Upper lobe of left lung (tissue), 6 donors: ENCODE measurements around the gene ETDC. TPM values are rescaled to one million over a fixed set of nuclear protein-coding genes. Genes with fewer than 3 reads are reported as not detected.

Experiments
- ATAC-seq, 2 donors: fragments of 200-7000 bp; cut with Tn5 transposase; one replicate each; pipeline ENCODE4 v1.9.1; 2022; ENCODE audit warnings: mild to moderate bottlenecking in 2 of 2, moderate library complexity in 2 of 2; ENCODE audit not compliant: low FRiP score in 2 of 2
- DNase-seq, 2 donors: peaks; one replicate each; pipeline ENCODE4 v3.0.0-alpha.2; 2019 to 2020
- H3K27ac ChIP-seq, 4 donors: fragments of 200-600 bp; sonication (generic); one replicate each; pipeline ENCODE4 v1.5.1; 2016 to 2019
- H3K27me3 ChIP-seq, 4 donors: fragments of 200-600 bp; sonication (generic); one replicate each; pipeline ENCODE4 v1.5.1; 2017 to 2019
- H3K36me3 ChIP-seq, 4 donors: fragments of 200-600 bp; sonication (generic); one replicate each; pipeline ENCODE4 v1.5.1; 2016 to 2019
- H3K4me1 ChIP-seq, 4 donors: fragments of 200-600 bp; sonication (generic); one replicate each; pipeline ENCODE4 v1.5.1; 2018 to 2019
- H3K4me3 ChIP-seq, 4 donors: fragments of 200-600 bp; sonication (generic); one replicate each; pipeline ENCODE4 v1.5.1; 2017 to 2019; ENCODE audit warnings: mild to moderate bottlenecking in 2 of 4, moderate library complexity in 1 of 4
- H3K9me3 ChIP-seq, 4 donors: fragments of 200-600 bp; sonication (generic); one replicate each; pipeline ENCODE4 v1.5.1; 2018 to 2019
- EP300 ChIP-seq, 4 donors: sonication (generic); formaldehyde crosslinking; IDR thresholded peaks; one replicate each; pipeline ENCODE4 v1.5.1; 2017; ENCODE audit warnings: antibody characterized with exemption in 4 of 4, control low read depth in 2 of 4
- POLR2A ChIP-seq, 4 donors: fragments of 450-650 bp; IDR thresholded peaks; one replicate each; pipeline ENCODE4 v1.5.1; 2016 to 2017; ENCODE audit warnings: antibody characterized with exemption in 4 of 4, mild to moderate bottlenecking in 2 of 4
- POLR2AphosphoS5 ChIP-seq, 2 donors: sonication (generic); formaldehyde crosslinking; IDR thresholded peaks; one replicate each; pipeline ENCODE4 v1.5.1; 2017; ENCODE audit warnings: antibody characterized with exemption in 2 of 2
- WGBS, 2 donors: methylation state at CpG; one replicate each; pipeline ENCODE4 v1.1.5; 2017 to 2018; 5-methylcytosine and 5-hydroxymethylcytosine counted together
- total RNA-seq, 6 donors: library from RNA; depleted of rRNA in 4 of 6; stranded (reverse); fragments of >200 nt in 4 of 6; gene quantifications; one replicate each; pipeline versions ENCODE4 v1.1.0 to v1.2.1, GENCODE V29; 2016 to 2021
- TF ChIP-seq, protein P1 (sequence below), 6 experiments: fragments of 450-650 bp in 4 of 6; fragments of 200-600 bp in 2 of 6; sonication (generic) in 2 of 6; IDR thresholded peaks; one replicate each; pipeline ENCODE4 v1.5.1; 2016 to 2019; ENCODE audit warnings: antibody characterized with exemption in 6 of 6
- donor health status: DM: no; HTN: no; CAD: no; lungs with moderate emphysema.
- donor health status: DM: no; HTN: yes; CAD: no; lungs with severe emphysema.

Gene ETDC
- total RNA-seq, 6 donors from 2014 or later: not detected

DNA sequence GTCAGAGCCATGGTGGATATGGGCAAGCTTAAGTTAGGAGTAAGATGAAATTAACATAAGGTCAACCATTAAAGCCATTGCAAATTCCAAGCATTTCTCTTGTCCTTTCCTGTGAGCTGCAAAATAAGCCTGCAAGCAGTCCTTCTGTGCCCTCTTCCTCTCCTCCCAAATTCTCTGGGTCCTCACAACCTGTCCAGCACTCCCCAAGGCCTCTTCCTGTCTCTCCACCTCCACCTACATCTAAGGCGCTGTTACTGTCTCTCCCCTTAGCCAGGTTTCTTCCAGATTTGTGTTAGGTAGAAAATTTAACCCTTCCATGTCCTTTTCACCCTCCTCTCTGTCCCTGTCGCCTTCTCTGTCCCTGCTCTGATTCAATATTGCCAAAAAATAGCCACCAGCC lies 22.2 kb downstream of the ETDC start:
- DNase-seq (no peak), ATAC-seq (no peak)
- WGBS, 2 donors: 58 to 94% methylated on average over 2 of the region's 2 CpGs
- TF ChIP-seq POLR2A (IDR thresholded peaks at IDR 0.05) (no peak), POLR2AphosphoS5 (IDR thresholded peaks at IDR 0.05) (no peak), EP300 (IDR thresholded peaks at IDR 0.05) (no peak)
- TF ChIP-seq, protein P1, sequence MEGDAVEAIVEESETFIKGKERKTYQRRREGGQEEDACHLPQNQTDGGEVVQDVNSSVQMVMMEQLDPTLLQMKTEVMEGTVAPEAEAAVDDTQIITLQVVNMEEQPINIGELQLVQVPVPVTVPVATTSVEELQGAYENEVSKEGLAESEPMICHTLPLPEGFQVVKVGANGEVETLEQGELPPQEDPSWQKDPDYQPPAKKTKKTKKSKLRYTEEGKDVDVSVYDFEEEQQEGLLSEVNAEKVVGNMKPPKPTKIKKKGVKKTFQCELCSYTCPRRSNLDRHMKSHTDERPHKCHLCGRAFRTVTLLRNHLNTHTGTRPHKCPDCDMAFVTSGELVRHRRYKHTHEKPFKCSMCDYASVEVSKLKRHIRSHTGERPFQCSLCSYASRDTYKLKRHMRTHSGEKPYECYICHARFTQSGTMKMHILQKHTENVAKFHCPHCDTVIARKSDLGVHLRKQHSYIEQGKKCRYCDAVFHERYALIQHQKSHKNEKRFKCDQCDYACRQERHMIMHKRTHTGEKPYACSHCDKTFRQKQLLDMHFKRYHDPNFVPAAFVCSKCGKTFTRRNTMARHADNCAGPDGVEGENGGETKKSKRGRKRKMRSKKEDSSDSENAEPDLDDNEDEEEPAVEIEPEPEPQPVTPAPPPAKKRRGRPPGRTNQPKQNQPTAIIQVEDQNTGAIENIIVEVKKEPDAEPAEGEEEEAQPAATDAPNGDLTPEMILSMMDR (IDR thresholded peaks at IDR 0.05): no peak
- Histone ChIP-seq H3K27ac (no peak overlapping the region), H3K27me3 (no peaks in the 10 kb centered on the region), H3K4me3 (no peak overlapping the region), H3K4me1 (no peaks in the 10 kb centered on the region), H3K9me3 (no peaks in the 10 kb centered on the region), H3K36me3 (no peaks in the 10 kb centered on the region)

DNA sequence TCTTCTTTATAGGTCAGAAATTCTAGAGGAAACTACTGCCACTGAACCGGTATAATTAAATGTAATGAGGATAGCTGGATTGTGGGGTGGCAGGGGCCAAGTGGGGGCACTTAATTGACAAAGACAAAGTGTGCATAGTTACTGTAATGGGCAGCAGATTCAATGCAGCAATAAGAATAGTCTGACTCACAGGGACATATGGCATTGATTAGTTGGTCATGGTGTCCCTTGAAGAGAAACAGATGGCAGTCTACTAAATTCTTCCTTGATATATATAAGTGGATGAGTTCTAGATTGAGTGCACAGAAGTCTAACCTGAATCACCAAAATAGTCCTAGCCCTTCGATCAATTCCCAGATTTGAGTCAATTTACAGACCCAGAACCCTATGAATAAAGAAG lies 31.6 kb downstream of the ETDC start:
- Histone ChIP-seq H3K4me3 (peak overlapping the region in 2 of 4 donors; percentile 72 to 78), H3K36me3 (no peaks in the 10 kb centered on the region), H3K27me3 (no peaks in the 10 kb centered on the region), H3K27ac (no peak overlapping the region), H3K9me3 (peaks cover 0 to 7% (median 0%) of the 10 kb centered on the region in 4 donors), H3K4me1 (peaks cover 7 to 45% (median 20%) of the 10 kb centered on the region in 4 donors)
- no peak for TF ChIP-seq POLR2A (IDR thresholded peaks at IDR 0.05)
- TF ChIP-seq, protein P1 (IDR thresholded peaks at IDR 0.05): no peak
- TF ChIP-seq EP300 (IDR thresholded peaks at IDR 0.05): no peak
- no peak for TF ChIP-seq POLR2AphosphoS5 (IDR thresholded peaks at IDR 0.05)
- no peak for ATAC-seq
- WGBS, 2 donors: 51 to 86% methylated on average over 1 to 2 of the region's 2 CpGs
- DNase-seq: no peak

DNA sequence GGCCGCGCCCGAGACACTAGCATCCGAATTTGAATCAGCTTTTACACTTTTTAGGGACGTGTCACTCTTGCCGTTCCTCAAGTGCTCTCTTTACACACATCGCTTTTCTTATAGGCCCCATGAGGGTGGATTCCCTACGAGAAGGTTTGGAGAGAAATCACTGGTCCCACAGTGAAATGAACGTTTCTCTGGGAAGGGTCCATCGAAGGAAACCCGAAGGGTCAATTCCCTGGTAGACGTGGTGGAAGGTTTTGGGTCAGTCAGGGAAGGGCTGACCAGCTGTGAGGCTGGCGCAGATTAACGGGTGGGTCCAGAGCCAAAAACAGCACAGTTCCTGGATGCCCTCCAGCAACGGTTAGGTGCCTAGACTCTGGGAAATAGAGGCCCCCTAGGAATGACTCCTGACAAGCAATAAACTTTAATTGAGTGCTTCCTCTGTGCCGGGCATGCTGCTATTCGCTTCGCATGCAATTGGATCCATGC lies 35.9 kb downstream of the ETDC start:
- TF ChIP-seq POLR2A (IDR thresholded peaks at IDR 0.05): no peak
- TF ChIP-seq, protein P1 (IDR thresholded peaks at IDR 0.05): no peak
- no peak for TF ChIP-seq EP300 (IDR thresholded peaks at IDR 0.05)
- no peak for TF ChIP-seq POLR2AphosphoS5 (IDR thresholded peaks at IDR 0.05)
- Histone ChIP-seq H3K27ac (peak overlapping the region; percentile 93 to 95 (median 94)), H3K27me3 (no peaks in the 10 kb centered on the region), H3K4me1 (peaks cover 0 to 29% (median 9%) of the 10 kb centered on the region in 4 donors), H3K9me3 (peaks cover 0 to 7% (median 0%) of the 10 kb centered on the region in 4 donors), H3K36me3 (peaks cover 0 to 7% (median 3%) of the 10 kb centered on the region in 4 donors), H3K4me3 (peak overlapping the region; percentile 48 to 78 (median 64))
- DNase-seq (peak in 1 of 2 donors; percentile 25), ATAC-seq (peak in 1 of 2 donors; percentile 31)
- WGBS, 2 donors: 43% methylated on average over 18 of the region's 18 CpGs; no CpG with 5 or more reads in 1 of the 2 donors

DNA sequence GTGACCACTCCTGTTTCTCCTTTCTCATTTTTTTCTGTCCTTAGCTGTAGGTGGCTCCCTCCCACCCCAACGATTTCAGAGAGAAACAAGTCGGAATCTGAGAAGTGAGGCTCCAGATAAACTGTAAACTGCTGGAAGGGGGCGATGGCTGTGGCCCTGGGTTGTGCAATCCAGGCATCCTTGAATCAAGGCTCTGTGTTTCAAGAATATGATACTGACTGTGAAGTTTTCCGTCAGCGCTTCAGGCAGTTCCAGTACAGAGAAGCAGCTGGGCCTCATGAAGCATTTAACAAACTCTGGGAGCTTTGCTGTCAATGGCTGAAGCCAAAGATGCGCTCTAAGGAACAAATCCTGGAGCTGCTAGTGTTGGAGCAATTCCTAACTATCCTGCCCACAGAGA lies 37.7 kb downstream of the ETDC start:
- Histone ChIP-seq H3K9me3 (peaks cover 0 to 7% (median 0%) of the 10 kb centered on the region in 4 donors), H3K4me3 (no peak overlapping the region), H3K36me3 (peaks cover 0 to 16% (median 4%) of the 10 kb centered on the region in 4 donors), H3K27me3 (no peaks in the 10 kb centered on the region), H3K27ac (no peak overlapping the region), H3K4me1 (peaks cover 0 to 11% (median 0%) of the 10 kb centered on the region in 4 donors)
- 50 to 61% methylated on average over 2 to 6 of the region's 6 CpGs for WGBS, 2 donors
- no peak for DNase-seq
- no peak for TF ChIP-seq POLR2AphosphoS5 (IDR thresholded peaks at IDR 0.05)
- TF ChIP-seq POLR2A (IDR thresholded peaks at IDR 0.05): no peak
- TF ChIP-seq, protein P1 (IDR thresholded peaks at IDR 0.05): no peak
- no peak for TF ChIP-seq EP300 (IDR thresholded peaks at IDR 0.05)
- ATAC-seq: no peak
